Measurements from ENCODE around the gene ATG4D.

The ATG4D gene

DNA sequence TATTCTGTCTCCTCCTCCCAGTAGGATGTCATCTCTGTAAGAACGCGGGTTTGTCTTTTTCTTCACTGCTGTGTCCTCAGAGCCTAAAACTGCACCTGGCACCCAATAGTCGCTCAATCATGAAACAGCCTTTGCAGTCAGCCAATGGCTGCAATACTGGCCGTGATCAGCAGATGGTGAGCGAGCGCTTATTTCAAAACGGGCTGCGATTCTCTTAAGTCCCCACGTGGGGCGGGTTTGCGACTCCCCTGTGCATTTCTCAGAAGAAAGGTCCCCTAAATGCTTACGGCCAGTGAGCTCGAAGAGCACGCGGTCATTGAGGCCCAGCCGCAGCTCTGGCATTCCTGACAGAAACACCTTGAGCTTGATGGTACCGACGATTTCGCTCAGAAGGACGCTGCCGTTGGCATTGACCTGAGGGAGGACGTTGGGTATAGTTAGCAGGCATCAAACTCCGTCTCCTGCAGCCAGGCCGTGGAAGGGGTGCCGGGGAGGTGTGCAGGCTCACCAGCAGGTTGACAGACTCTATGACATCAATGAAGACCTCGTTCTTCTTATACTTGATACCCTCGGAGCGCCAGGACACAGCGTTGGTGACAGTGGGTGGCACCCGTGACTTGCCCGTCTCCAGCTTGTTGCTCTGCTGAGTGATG is 37.4 kb downstream of the ATG4D start:
- DNase-seq (ENCODE audit: low read depth in 2 of 2): peak; percentile 62 to 76

DNA sequence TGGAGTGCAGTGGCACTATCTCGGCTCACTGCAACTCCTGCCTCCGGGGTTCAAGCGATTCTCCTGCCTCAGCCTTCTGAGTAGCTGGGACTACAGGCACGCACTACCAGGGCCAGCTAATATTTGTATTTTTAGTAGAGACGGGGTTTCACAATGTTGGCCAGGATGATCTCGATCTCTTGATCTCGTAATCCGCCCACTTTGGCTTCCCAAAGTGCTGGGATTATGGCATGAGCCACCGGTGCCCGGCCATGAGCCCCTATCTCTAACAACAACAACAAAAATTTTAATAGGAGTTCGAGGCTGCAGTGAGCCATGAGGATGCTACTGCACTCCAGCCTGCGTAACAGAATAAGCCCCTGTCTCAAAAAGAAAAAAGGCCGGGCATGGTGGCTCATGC is 38.4 kb downstream of the ATG4D start:
- no peak for DNase-seq (ENCODE audit: low read depth in 2 of 2)

DNA sequence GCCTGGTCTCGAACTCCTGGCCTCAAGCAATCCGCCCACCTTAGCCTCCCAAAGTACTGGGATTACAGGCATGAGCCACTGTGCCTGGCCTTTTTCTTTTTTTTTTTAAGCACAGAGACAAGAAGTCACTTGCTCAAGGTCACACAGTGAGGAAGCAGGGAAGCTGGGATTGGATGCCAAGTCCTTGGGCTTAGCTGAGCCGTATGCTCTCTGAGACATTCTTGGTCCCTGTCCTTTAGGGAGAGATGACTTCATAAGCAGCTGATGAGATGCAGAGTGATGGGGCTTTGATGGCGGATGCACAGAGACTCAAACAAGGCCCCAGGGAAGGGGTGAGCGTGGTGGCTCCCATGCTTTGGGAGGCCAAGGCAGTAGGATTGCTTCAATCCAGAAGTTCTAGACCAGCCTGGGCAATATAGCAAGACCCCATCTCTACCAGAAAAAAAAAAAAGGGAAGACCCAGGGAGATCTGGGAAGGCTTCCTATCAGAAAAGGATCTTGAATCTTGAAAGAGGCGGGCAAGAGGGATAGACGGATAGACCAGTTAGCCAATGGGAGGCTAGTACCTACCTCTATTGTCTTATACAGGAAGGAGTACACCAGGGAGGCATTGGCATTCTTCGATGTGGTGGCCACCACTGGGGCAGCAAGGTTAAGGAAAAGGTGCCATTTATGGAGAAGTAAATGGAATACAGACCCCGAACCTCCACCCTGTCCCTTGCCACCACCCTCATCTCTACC is 39.5 kb downstream of the ATG4D start:
- no peak for DNase-seq (ENCODE audit: low read depth in 2 of 2)

DNA sequence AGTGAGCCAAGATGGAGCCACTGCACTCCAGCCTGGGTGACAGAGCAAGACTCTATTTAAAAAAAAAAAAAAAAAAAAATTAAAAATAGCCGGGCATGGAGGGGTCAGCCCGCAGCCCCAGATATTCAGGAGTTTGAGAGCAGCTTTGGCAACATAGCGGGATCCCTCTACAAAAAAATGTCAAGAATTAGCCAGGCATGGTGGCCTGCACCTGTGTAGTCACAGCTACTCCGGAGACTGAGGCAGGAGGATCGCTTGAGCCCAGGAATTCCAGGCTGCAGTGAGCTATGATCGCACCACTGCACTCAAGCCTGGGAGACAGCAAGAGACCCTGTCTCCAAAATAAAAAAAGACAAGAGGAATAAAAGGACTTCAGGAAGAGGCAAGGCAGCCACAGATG is 42.7 kb downstream of the ATG4D start:
- DNase-seq (ENCODE audit: low read depth in 2 of 2): no peak

DNA sequence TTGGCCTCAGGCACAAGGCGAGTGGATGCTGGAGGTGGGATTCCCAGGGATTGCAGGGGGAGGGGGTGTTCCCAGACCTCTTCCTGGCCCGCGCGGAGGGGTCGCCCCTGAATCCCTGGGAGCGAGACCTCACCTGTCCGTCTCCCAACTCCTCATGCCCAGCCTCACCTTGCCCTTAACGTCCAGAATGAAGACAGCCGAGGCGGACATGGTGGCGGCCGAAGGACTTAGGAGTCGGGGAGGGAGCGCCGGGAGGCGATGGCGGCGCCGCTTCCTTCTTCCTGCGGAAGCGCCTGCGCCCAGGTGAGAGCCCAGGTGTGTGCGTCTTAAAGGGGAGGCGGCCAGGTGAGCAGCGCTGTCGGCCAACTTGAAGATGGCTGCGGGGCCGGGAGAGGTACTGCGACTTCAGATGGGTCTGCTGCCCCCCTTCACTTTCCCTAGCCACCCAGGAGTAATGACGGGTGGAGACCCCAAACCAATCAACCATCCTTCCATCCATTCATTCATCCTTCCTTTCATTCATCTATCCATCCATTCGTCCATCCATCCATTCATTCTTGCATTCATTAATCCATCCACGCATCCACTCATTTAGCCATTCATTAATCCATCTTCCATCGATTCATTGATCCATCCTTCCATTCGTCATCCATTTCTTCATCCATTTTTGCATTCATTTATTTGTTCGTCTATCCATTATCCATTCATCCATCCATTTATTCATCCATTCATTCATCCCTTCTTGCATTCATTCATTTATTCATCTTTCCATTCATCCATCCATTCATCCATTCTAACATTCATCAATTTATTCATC is 43.5 kb downstream of the ATG4D start, which contains the start of gene AP1M2:
AP1M2 (minus strand) TSS at position 291 of the 817 bp plus-strand sequence; CDS start at position 210, 81 bp downstream.
- no peak for DNase-seq (ENCODE audit: low read depth in 2 of 2)

DNA sequence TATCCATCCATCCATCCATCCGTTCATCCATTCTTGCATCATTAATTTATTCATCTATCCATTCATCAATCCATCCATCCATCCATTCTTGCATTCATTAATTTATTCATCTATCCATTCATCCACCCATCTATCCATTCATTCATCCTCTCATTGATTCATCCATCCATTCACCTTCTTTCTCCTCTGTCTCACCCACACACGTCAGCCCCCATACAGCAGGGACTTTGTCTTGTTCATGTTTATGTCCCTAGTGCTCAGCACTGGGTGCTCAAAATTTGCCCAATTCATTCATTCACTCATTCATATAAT is 44.1 kb downstream of the ATG4D start:
- no peak for DNase-seq (ENCODE audit: low read depth in 2 of 2)

DNA sequence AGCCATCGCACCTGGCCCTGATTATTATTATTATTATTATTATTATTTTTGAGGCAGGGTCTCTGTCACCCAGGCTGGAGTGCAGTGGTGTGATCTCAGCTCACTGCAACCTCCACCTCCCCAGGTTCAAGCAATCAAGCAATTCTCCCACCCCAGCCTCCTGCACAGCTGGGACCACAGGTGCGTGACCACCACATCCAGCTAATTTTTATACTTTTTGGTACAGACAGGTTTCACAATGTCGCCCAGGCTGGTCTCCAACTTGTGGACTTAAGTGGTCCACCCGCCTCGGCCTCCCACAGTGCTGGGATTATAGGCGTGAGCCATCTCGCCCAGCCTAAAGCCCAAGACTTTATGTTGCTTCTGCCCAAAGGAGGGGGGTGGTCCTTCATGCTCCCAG is 49.4 kb downstream of the ATG4D start:
- DNase-seq (ENCODE audit: low read depth in 2 of 2): no peak

DNA sequence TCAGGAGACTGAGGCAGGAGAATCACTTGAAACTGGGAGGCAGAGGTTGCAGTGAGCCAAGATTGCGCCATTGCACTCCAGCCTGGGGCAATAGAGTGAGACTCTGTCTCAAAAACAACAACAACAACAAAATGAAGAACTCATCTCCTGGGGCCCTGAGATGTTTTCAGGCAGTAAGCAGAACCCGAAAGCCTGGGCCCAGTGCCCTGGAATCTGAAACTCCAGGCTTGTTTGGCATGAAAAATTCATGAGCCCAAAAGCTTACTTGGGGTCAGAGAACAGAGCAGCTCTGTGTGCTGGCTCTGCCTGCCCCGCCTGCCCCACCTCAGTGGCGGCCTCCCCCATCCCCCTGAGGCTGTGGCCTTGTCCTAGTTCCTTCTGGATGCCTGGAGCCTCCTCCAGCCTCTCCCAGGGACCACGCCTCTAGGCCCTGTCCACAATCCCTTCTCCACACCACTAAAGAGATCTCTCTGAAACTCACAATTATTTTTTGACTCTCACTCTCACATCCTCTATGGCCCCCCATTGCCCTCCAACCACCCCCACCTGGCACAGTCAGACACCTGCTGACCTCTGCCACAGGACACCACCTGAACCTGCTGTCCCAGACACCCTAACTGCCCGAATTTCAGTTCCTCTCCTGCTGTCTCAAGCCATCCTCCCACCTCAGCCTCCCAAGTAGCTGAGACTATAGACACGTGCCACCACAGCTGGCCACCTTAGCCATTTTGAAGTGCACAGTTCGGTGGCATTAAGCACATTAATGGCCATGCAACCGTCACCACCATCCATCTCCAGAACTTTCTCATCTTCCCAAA is 50.3 kb downstream of the ATG4D start:
- no peak for DNase-seq (ENCODE audit: low read depth in 2 of 2)

DNA sequence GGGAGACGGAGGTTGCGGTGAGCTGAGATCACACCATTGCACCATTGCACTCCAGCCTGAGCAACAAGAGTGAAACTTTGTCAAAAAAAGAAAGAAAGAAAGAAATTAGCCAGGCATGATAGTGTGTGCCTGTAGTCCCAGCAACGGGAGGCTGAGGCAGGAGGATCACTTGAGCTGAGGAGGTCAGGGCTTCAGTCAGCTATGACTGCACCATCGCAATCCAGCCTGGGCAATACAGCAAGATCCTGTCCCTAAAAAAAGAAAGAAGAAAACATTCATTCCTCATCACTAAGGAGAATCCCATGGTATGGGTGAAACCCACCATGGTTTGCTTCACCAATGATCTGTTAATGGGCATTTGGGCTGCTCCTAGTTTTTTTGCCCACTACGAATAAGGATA is 56.4 kb downstream of the ATG4D start:
- DNase-seq (ENCODE audit: low read depth in 2 of 2): no peak

DNA sequence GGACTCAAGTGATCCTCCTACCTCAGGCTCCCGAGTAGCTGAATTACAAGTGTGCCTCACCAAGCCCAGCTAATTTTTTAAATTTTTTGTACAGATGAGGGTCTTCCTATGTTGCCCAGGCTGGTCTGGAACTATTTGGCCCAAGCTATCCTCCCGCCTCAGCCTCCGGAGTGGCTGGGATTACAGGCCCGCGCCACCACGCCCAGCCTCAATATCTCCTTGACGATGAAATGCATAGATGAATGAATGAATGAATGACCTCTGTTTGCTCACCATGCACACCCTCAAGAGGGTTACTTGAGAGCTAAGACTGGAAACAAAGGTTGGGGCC is 58.3 kb downstream of the ATG4D start:
- no peak for DNase-seq (ENCODE audit: low read depth in 2 of 2)

DNA sequence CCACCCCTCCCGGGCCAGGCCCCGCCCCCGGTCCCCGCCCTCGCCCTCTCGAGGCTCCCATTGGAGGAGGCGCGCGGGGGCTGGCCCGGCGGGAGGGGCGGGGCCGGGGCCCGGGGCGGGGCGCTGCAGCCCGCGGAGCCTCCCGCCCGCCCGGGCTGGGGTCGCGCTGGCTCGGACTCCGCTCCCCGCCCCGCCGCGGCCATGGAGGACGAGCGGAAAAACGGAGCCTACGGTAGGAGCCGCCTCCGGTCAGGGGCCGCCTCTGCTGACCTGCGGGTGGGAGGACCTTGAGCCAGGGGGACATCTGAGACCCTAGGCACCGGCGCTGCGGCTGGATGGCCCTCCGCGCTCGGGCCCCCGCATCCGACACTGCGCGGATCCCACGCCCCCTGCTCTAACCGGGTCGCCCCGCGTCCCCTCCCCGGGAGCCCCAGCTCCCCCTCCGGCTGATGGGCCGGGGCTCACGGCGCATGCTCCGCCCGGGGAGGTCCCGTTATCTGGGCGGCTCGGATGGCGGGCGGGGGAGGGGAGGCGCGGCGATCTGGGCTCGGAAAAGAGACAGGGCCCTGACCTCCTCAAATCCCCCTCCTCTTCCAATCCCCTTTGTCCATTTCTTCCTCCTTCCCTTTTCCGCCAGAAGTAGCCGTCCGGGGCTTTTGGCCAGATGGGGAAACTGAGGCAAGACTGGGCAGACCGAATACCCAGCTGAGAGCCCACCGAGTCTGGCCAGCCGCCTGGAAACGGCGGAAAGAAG is 58.8 kb downstream of the ATG4D start:
- DNase-seq (ENCODE audit: low read depth in 2 of 2): peak; percentile 74 to 76
